Testis (tissue), 3 donors: ENCODE measurements around the gene MAGED2. TPM values are rescaled to one million over a fixed set of nuclear protein-coding genes. Genes with fewer than 3 reads are reported as not detected.
"Not testable (repeated sequence)": the region's sequence is repeated elsewhere in the genome, so short reads cannot be mapped to it uniquely, and the experiment has no call there.

Source experiments
- DNase-seq: peaks from one replicate; pipeline ENCODE4 v3.0.0-alpha.2; 2019
- H3K27ac ChIP-seq, 2 donors: fragments of 200-600 bp; sonication (generic); one replicate each; pipeline ENCODE4 v1.5.1; 2019
- H3K27me3 ChIP-seq: fragments of 200-600 bp; sonication (generic); one replicate; pipeline ENCODE4 v1.5.1; 2019
- H3K36me3 ChIP-seq: fragments of 200-600 bp; sonication (generic); one replicate; pipeline ENCODE4 v1.5.1; 2017; ENCODE audit warnings: low read depth; ENCODE audit errors: missing control alignments
- H3K4me1 ChIP-seq: fragments of 200-600 bp; sonication (generic); one replicate; pipeline ENCODE4 v1.5.1; 2019
- H3K4me3 ChIP-seq, 2 donors: fragments of 200-600 bp; sonication (generic); one replicate each; pipeline ENCODE4 v1.5.1; 2017 to 2019
- H3K9me3 ChIP-seq: fragments of 200-600 bp; sonication (generic); one replicate; pipeline ENCODE4 v1.5.1; 2017
- POLR2A ChIP-seq: fragments of 450-650 bp; IDR thresholded peaks from one replicate; pipeline ENCODE4 v1.6.1; 2017; ENCODE audit warnings: antibody characterized with exemption, mild to moderate bottlenecking, moderate library complexity
- WGBS, 2 donors: methylation state at CpG; one replicate each; pipeline ENCODE4 v1.1.5; 2018; 5-methylcytosine and 5-hydroxymethylcytosine counted together
- intact Hi-C: fragments of 100-400 bp; cut with DNase I; formaldehyde crosslinking; loops from one replicate; pipeline ENCODE4 v1.15.1; 2023; ENCODE audit warnings: low total_unique reads
- polyA plus RNA-seq: library from polyadenylated mRNA; stranded (reverse); fragments of 350-450 nt; fragmentation: Illumina TruSeq; extraction: RNeasy Lipid Tissue Mini Kit (QIAGEN cat#74804); gene quantifications from one replicate; pipeline ENCODE4 v1.2.3, GENCODE V29; 2014; ENCODE audit warnings: low read depth, low replicate concordance; ENCODE audit not compliant: insufficient read depth
- small RNA-seq, 2 donors: library from RNA; depleted of rRNA; stranded (forward); fragments of <200 nt; gene quantifications; one replicate each; pipeline ENCODE3, GENCODE V24; 2016
- total RNA-seq, 2 donors: library from RNA; depleted of rRNA; stranded (reverse); fragments of >200 nt; gene quantifications; one replicate each; pipeline ENCODE4 v1.2.3, GENCODE V29; 2016
- TF ChIP-seq, protein P1 (sequence below), 3 experiments: fragments of 450-650 bp in 2 of 3; fragments of 200-600 bp in 1 of 3; sonication (generic) in 1 of 3; IDR thresholded peaks; one replicate each; pipeline ENCODE4 v1.5.1; 2016 to 2019; ENCODE audit warnings: antibody characterized with exemption in 3 of 3, mild to moderate bottlenecking in 2 of 3, moderate library complexity in 1 of 3

MAGED2 gene
- total and polyA plus RNA-seq, 3 donors from 2014 or later = 179 to 288 (median 206) TPM

- H3K4me3 ChIP-seq = no peak overlapping the region
- no peaks in the 10 kb centered on the region for H3K36me3 ChIP-seq
- H3K4me1 ChIP-seq = no peaks in the 10 kb centered on the region
- TF ChIP-seq, protein P1, sequence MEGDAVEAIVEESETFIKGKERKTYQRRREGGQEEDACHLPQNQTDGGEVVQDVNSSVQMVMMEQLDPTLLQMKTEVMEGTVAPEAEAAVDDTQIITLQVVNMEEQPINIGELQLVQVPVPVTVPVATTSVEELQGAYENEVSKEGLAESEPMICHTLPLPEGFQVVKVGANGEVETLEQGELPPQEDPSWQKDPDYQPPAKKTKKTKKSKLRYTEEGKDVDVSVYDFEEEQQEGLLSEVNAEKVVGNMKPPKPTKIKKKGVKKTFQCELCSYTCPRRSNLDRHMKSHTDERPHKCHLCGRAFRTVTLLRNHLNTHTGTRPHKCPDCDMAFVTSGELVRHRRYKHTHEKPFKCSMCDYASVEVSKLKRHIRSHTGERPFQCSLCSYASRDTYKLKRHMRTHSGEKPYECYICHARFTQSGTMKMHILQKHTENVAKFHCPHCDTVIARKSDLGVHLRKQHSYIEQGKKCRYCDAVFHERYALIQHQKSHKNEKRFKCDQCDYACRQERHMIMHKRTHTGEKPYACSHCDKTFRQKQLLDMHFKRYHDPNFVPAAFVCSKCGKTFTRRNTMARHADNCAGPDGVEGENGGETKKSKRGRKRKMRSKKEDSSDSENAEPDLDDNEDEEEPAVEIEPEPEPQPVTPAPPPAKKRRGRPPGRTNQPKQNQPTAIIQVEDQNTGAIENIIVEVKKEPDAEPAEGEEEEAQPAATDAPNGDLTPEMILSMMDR (IDR thresholded peaks at IDR 0.05) = no peak
- no peak for TF ChIP-seq POLR2A
- 71 to 100% methylated on average over 1 of the region's 1 CpG for WGBS, 2 donors
- H3K27ac ChIP-seq = no peak overlapping the region
- intact Hi-C loops = no loop called here
- H3K27me3 ChIP-seq = no peaks in the 10 kb centered on the region
- DNase-seq = no peak
- H3K9me3 ChIP-seq = no peaks in the 10 kb centered on the region
Observed at GRCh38 chrX:54842607-54843006, 35.1 kb downstream of the MAGED2 start.

DNA sequence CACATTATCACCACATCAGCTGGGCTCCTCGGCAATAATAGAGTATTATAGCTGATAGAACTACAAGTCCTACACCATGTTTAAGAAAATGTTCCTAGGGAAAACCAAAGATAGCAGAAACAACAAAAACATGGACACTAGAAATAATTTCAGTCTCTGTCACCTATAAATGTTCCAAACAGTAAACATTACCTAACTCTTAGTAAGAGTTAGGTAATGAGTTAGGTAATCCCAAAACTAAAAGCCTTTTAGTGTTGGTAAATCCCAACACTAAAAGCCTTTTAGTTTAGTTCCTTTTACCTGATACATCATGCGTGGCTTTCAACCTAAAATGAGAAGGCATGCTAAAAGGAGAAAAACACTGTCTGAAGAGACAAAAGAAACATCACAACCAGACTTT, 35.5 kb downstream of the MAGED2 start:
- Histone ChIP-seq H3K4me3 (no peak overlapping the region), H3K4me1 (no peaks in the 10 kb centered on the region), H3K9me3 (no peaks in the 10 kb centered on the region), H3K27me3 (no peaks in the 10 kb centered on the region), H3K27ac (no peak overlapping the region), H3K36me3 (no peaks in the 10 kb centered on the region)
- intact Hi-C loops = no loop called here
- DNase-seq = no peak
- WGBS, 2 donors = 54 to 64% methylated on average over 2 of the region's 2 CpGs
- TF ChIP-seq, protein P1 (IDR thresholded peaks at IDR 0.05) = no peak

DNA sequence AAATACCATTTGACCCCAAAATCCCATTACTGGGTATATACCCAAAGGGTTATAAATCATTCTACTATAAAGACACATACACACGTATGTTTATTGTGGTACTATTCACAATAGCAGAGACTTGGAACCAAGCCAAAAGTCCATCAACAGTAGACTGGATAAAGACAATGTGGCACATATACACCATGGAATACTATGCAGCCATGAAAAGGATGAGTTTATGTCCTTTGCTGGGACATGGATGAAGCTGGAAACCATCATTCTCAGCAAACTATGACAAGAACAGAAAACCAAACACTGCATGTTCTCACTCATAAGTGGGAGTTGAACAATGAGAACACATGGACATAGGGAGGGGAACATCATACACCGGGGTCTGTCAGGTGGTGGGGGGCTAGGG, 40.2 kb downstream of the MAGED2 start:
- H3K36me3 ChIP-seq, H3K9me3 ChIP-seq, DNase-seq, intact Hi-C loops, H3K4me3 ChIP-seq, H3K4me1 ChIP-seq, H3K27ac ChIP-seq, H3K27me3 ChIP-seq: not testable (repeated sequence)
- WGBS, 2 donors = 73 to 87% methylated on average over 2 of the region's 2 CpGs

GRCh38 chrX:54865208-54865607, 57.7 kb downstream of the MAGED2 start:
- Histone ChIP-seq H3K27ac (no peak overlapping the region), H3K27me3 (no peaks in the 10 kb centered on the region), H3K9me3 (no peaks in the 10 kb centered on the region), H3K4me1 (no peaks in the 10 kb centered on the region), H3K4me3 (no peak overlapping the region), H3K36me3 (no peaks in the 10 kb centered on the region)
- intact Hi-C loops = no loop called here
- TF ChIP-seq, protein P1 (IDR thresholded peaks at IDR 0.05) = no peak
- no peak for TF ChIP-seq POLR2A
- 61 to 72% methylated on average over 2 of the region's 2 CpGs for WGBS, 2 donors
- no peak for DNase-seq

Small RNA genes lying within 50 kb of the gene (small RNA-seq; reads per million reads assigned to genes)
- gene AL049732.1 (0 reads per million in 2 donors), gene SNORA11 (88.3 to 114 reads per million in 2 donors)

Other genes starting within 250 kb of the MAGED2 start
- gene ITIH6, start 9.5 kb upstream of the MAGED2 start, total RNA-seq = under 1 TPM in 1 of 2 donors, not detected in 1; 0.06 TPM
- gene ITIH6, start 9.5 kb upstream of the MAGED2 start, polyA plus RNA-seq = not detected
- gene TRO, start 113.1 kb downstream of the MAGED2 start, total RNA-seq = 10 to 100 TPM; 15.4 to 31.2 TPM
- gene TRO, start 113.1 kb downstream of the MAGED2 start, polyA plus RNA-seq = 11.3 TPM
- gene PFKFB1, start 186.4 kb downstream of the MAGED2 start, total RNA-seq = 1 to 10 TPM; 1.4 to 1.5 TPM
- gene PFKFB1, start 186.4 kb downstream of the MAGED2 start, polyA plus RNA-seq = 1.0 TPM
- 10 to 100 TPM; 13.1 to 16.6 TPM for gene APEX2, start 192.6 kb downstream of the MAGED2 start, total RNA-seq
- gene APEX2, start 192.6 kb downstream of the MAGED2 start, polyA plus RNA-seq = 10.4 TPM
- under 1 TPM; 0.16 to 0.19 TPM for gene ALAS2, start 223.2 kb downstream of the MAGED2 start, total RNA-seq
- gene ALAS2, start 223.2 kb downstream of the MAGED2 start, polyA plus RNA-seq = 0.62 TPM